ENCODE results near the gene TRAPPC2B.

The TRAPPC2B gene

DNA sequence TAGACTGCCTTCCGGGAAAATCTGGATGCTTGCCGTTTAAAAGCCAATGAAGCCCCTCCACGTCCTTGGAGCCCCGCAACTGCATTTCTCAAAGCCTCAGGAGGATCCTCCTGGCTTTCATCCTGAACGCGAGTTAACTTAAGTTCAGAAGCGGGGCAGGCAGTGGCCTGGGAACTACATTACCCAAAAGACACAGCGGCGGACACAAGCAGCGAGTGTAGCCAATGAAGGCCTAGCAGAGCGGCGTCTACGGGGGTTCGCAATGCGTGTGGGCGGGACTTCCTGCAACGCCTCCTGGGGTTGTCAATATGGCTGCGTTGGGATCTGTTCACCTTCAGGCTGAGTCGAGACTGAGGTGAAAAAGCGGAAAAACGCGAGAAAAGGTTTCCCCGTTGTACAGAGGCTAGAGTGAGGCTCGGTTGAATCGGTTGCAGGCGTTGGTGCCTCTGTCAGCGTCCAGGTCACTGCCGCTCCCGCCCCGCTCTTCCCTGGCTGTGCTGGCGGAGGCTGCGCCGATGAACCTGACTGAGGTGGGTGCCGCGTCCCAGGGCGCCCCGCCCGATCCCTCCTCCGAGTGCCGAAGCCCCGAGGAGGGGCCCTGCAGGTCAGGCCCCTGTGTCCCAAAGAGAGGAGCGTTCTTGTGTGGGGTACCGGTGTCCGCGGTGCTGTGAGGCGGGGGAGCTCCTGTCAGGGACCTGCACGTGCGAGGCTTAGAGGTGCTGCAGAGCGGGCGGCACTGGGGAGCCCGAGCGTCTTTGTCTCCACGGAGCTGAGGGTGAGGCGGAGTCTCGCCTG is 47.7 kb downstream of the TRAPPC2B start, which contains the start of gene ZNF17:
Gene ZNF17 (plus strand): TSS at position 285 of the 795 bp plus-strand sequence. CDS start 2,455 bp downstream, outside the sequence.
- peak within 1 kb of the TSS; percentile 46 for H3K27ac ChIP-seq
- TF ChIP-seq CTCF (IDR thresholded peaks at IDR 0.05): no peak
- no peak for TF ChIP-seq ZFX (IDR thresholded peaks at IDR 0.05; ENCODE audit: borderline replicate concordance)

Measured in 22Rv1 (cell line).